ENCODE results near the gene SORBS2. TPM values are rescaled to one million over a fixed set of nuclear protein-coding genes. Genes with fewer than 3 reads are reported as not detected.

The SORBS2 gene
- total and polyA plus RNA-seq, 2 of the 8 experiments (the other 6 are each of a cell fraction or from before 2014, with no cell fraction given): 73.0 to 87.1 TPM

GRCh38 chr4:185654965-185655554 lies 156.9 kb downstream of the SORBS2 start (continued):
- TF ChIP-seq GABPA (IDR thresholded peaks at IDR 0.05; ENCODE audit: borderline replicate concordance, insufficient read depth, low read length) (no peak), MAX (IDR thresholded peaks at IDR 0.05) (no peak), POLR2A (IDR thresholded peaks at IDR 0.05; ENCODE audit: control extremely low read depth in 1 of 2, low read depth in 2 of 2, low read length in 2 of 2) (no peak), ATF3 (IDR thresholded peaks at IDR 0.05; ENCODE audit: insufficient read depth, low read depth, low read length) (no peak), ZNF274 (IDR thresholded peaks at IDR 0.05; ENCODE audit: borderline replicate concordance, extremely low read depth, low read length) (no peak)
